ENCODE data around the gene ZNF593. TPM values are rescaled to one million over a fixed set of nuclear protein-coding genes. Genes with fewer than 3 reads are reported as not detected.
A peak's percentile ranks its signal among the peaks of the same experiment; 100 is the strongest.

The ZNF593 gene
- total RNA-seq, 1 donor from 2014 or later: 22.4 TPM

DNA sequence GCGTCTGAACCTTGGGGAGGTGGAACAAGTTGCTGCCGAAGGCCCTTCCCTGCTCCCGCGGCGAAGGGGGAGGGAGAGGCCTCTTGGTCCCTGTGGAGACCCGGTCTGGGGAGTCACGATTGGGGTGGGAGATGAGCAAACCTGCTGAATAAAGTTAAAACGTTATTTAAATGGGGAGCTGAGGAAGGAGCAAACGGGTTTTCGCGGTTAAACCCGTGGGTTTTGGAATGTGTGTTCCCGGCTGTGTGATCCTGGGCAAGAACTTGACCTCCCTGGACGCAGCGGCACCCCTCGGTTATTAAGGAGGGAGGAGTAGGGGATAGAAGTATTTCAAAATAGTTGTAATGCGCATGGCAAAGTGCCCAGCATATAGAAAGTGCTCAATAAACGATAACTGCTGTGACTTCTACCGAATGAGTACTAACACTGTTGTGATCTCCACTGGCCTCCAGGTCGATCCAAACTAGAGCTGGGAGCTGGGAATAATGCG lies 7.4 kb upstream of the ZNF593 start:
- TF ChIP-seq, protein P1, sequence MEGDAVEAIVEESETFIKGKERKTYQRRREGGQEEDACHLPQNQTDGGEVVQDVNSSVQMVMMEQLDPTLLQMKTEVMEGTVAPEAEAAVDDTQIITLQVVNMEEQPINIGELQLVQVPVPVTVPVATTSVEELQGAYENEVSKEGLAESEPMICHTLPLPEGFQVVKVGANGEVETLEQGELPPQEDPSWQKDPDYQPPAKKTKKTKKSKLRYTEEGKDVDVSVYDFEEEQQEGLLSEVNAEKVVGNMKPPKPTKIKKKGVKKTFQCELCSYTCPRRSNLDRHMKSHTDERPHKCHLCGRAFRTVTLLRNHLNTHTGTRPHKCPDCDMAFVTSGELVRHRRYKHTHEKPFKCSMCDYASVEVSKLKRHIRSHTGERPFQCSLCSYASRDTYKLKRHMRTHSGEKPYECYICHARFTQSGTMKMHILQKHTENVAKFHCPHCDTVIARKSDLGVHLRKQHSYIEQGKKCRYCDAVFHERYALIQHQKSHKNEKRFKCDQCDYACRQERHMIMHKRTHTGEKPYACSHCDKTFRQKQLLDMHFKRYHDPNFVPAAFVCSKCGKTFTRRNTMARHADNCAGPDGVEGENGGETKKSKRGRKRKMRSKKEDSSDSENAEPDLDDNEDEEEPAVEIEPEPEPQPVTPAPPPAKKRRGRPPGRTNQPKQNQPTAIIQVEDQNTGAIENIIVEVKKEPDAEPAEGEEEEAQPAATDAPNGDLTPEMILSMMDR (IDR thresholded peaks at IDR 0.05): no peak
- Mint-ChIP-seq H3K27ac (ENCODE audit: unreplicated experiment) (no peak overlapping the region), H3K4me3 (ENCODE audit: unreplicated experiment) (peak overlapping the region; percentile 69), H3K36me3 (ENCODE audit: low read depth) (no peaks in the 10 kb centered on the region), H3K4me1 (ENCODE audit: low read depth) (peaks cover 18% of the 10 kb centered on the region), H3K27me3 (ENCODE audit: low read depth) (no peaks in the 10 kb centered on the region), H3K9me3 (ENCODE audit: low read depth) (no peaks in the 10 kb centered on the region)
- DNase-seq (ENCODE audit: low spot score): no peak

DNA sequence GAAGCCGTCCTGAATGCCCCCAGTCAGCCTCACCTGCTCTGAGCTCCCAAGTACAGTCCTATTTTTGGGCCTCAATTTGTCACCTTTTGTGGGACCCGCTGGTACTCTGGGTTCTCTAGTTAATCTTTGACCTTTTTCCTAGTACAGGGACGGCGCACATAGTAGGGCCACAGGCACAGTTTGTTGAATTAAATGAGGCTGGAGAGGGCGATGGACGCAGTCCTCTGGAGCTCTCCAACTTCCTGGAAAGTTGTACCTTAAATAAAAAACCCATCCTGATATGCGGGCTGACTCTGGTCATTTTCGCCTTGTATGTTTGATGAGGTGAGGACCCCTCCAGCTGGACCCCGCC lies 6.0 kb upstream of the ZNF593 start:
- H3K27ac Mint-ChIP-seq (ENCODE audit: unreplicated experiment): no peak overlapping the region
- TF ChIP-seq, protein P1 (IDR thresholded peaks at IDR 0.05): no peak
- H3K9me3 Mint-ChIP-seq (ENCODE audit: low read depth): no peaks in the 10 kb centered on the region
- DNase-seq (ENCODE audit: low spot score): peak; percentile 17
- H3K4me3 Mint-ChIP-seq (ENCODE audit: unreplicated experiment): peak overlapping the region; percentile 33
- no peaks in the 10 kb centered on the region for H3K27me3 Mint-ChIP-seq (ENCODE audit: low read depth)
- H3K36me3 Mint-ChIP-seq (ENCODE audit: low read depth): no peaks in the 10 kb centered on the region
- H3K4me1 Mint-ChIP-seq (ENCODE audit: low read depth): peaks cover 17% of the 10 kb centered on the region

DNA sequence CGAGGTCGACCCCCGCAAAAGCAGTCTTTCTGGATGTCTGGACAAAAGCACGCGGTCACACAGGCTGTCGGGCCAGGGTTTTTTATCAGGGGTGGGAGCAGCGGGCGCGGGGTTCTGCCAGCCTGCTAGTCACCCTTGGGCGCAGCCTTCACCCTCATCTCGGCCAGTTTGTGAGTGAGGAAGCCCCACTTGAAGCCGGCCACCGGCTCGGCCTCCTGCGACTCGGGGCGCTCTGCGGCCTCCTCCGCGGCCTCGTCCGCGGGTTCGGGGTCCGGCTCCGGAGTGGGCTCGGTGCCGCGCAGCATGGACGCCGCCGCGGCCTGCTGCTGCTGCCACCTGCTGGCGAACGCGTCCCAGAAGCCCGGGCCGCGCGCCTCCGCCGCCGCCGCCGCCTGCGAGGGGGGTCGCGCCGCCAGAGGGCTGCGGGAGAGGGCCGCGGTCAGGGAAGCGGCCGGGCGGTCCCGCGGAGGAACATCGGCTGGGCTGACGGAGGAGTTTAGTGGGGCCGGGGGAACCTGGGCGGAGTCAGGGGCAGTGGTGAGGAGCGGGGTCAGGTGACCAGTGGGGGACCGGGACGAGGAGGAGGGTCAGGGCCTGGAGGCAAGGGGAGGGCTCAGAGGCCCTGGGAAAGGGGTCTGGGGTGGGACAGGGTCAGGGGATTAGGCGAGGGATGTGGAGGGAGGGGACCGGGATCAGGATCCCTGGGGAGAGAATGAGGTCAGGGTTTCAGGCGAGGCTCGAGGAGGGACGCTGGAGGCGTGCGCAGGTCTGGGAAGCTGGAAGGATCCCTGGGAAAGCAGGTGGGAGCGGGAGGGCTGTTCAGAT lies 5.5 kb upstream of the ZNF593 start:
- TF ChIP-seq, protein P1 (IDR thresholded peaks at IDR 0.05): peak; percentile 89
- Mint-ChIP-seq H3K4me3 (ENCODE audit: unreplicated experiment) (peak overlapping the region; percentile 64), H3K27ac (ENCODE audit: unreplicated experiment) (no peak overlapping the region), H3K9me3 (ENCODE audit: low read depth) (no peaks in the 10 kb centered on the region), H3K4me1 (ENCODE audit: low read depth) (peaks cover 11% of the 10 kb centered on the region), H3K27me3 (ENCODE audit: low read depth) (no peaks in the 10 kb centered on the region), H3K36me3 (ENCODE audit: low read depth) (no peaks in the 10 kb centered on the region)
- peak; percentile 90 for DNase-seq (ENCODE audit: low spot score)

DNA sequence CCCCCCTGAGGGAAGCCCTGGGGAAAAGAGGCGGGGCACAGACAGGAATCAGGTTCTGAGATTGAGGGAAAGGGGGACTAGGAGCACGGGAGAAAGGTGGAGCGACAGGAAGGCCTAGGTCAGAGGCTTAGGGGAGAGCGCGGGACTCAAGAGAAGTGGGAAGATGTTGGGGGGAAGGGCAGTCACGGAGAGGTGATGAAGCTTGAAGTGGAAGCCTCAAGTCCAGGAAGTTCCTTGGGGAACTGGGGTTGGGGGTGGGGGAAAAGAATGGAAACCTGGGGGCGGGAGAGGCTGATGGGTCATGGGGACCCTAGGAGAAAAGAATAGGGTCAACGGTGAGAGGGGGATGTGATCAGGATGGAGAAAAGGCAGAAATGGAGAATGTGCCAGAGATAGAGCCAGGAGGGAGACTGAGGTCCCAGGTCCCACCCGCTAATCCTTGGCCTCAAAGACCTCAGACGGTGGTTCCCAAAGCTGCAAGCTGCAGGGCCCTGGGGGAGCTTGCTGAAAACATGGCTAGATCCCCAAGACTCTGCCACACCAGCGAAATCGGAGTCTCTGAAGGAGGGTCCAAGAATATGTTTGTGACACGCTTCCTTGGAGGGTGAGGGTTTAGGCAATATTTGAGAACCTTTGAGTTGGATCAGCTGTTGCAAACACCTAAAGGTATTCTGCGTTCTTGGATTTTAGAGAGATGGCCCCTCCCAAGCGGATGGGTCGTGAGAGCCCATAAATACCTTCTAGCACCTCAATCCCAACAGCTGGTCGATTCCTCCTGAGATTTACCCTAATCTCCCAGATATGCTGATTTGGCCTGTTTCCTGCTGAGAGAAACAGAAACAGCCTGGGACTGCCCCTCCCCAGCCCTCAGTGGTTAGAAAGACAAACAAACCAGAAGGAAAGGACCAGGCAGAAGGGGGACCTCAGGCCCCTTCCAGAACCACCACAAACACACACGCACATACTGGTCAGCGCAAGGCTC lies 4.6 kb upstream of the ZNF593 start:
- H3K36me3 Mint-ChIP-seq (ENCODE audit: low read depth): no peaks in the 10 kb centered on the region
- no peaks in the 10 kb centered on the region for H3K9me3 Mint-ChIP-seq (ENCODE audit: low read depth)
- TF ChIP-seq, protein P1 (IDR thresholded peaks at IDR 0.05): no peak
- peak overlapping the region; percentile 64 for H3K4me3 Mint-ChIP-seq (ENCODE audit: unreplicated experiment)
- H3K4me1 Mint-ChIP-seq (ENCODE audit: low read depth): peaks cover 12% of the 10 kb centered on the region
- H3K27me3 Mint-ChIP-seq (ENCODE audit: low read depth): no peaks in the 10 kb centered on the region
- DNase-seq (ENCODE audit: low spot score): no peak
- H3K27ac Mint-ChIP-seq (ENCODE audit: unreplicated experiment): peak overlapping the region; percentile 32

DNA sequence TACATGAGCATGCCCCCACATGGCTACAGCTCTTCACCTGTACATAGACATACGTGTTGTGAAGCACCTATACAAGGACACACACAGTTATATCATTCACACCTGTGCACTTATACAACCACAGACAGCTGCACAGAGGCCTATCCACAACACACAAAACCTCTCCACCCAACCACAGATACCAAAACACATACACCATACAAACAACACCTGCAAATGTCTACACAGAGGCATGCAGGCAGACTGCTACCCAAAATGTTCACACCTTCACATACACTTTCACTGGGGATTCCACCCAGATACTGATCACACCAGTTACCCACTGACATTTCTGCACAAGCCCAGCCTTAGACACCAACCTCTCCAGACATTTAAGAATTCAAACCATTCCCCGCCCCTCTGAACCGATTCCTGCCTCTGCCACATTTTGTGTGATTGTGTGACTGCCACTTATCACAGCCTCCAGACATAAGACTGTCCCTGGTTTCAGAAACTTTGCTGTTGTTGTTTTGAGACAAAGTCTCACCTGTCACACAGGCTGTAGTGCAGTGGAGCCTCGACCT lies 2.9 kb upstream of the ZNF593 start:
- Mint-ChIP-seq H3K27me3 (ENCODE audit: low read depth) (no peaks in the 10 kb centered on the region), H3K9me3 (ENCODE audit: low read depth) (no peaks in the 10 kb centered on the region), H3K27ac (ENCODE audit: unreplicated experiment) (no peak overlapping the region), H3K4me3 (ENCODE audit: unreplicated experiment) (no peak overlapping the region), H3K36me3 (ENCODE audit: low read depth) (no peaks in the 10 kb centered on the region), H3K4me1 (ENCODE audit: low read depth) (peaks cover 18% of the 10 kb centered on the region)
- TF ChIP-seq, protein P1 (IDR thresholded peaks at IDR 0.05): no peak
- DNase-seq (ENCODE audit: low spot score): no peak

Measured in chondrocyte (in vitro differentiated cells).